MCF 10A (cell line): ENCODE data around the gene C12orf75. TPM values are rescaled to one million over a fixed set of nuclear protein-coding genes. Genes with fewer than 3 reads are reported as not detected.

ENCODE experiments used
- BruUV-seq: library from RNA; stranded (reverse); fragments of 400-500 nt; replicated peaks from 2 replicates; lab custom pipeline; 2021; lab: Mats Ljungman, UMichigan
- CTCF ChIA-PET: fragments of 300-600 bp; sonication (Branson Sonifier 250); formaldehyde crosslinking; extraction: SDS; loops from one replicate; lab custom pipeline; 2021; ENCODE audit warnings: antibody characterized with exemption, inconsistent platforms; lab: Yijun Ruan, JAX
- POLR2A ChIA-PET: fragments of 300-600, 350-650 bp; sonication (Branson Sonifier 250); formaldehyde crosslinking; extraction: SDS; loops from one replicate; lab custom pipeline; 2020; ENCODE audit warnings: antibody characterized with exemption, inconsistent platforms; lab: Yijun Ruan, JAX
- DNase-seq: peaks from one replicate; pipeline ENCODE4 v3.0.0-alpha.2; 2018; ENCODE audit not compliant: unreplicated experiment
- H3K27ac Mint-ChIP-seq: one replicate; pipeline ENCODE4 v1.8.0; 2022; ENCODE audit warnings: mild to moderate bottlenecking, low read depth, mixed read lengths; ENCODE audit not compliant: unreplicated experiment
- H3K27me3 Mint-ChIP-seq: one replicate; pipeline ENCODE4 v1.8.0; 2022; ENCODE audit warnings: mixed read lengths; ENCODE audit not compliant: insufficient read depth, unreplicated experiment
- H3K36me3 Mint-ChIP-seq: one replicate; pipeline ENCODE4 v1.8.0; 2022; ENCODE audit warnings: mild to moderate bottlenecking, moderate library complexity, mixed read lengths; ENCODE audit not compliant: insufficient read depth, unreplicated experiment
- H3K4me1 Mint-ChIP-seq: one replicate; pipeline ENCODE4 v1.8.0; 2022; ENCODE audit warnings: mixed read lengths; ENCODE audit not compliant: insufficient read depth, unreplicated experiment
- H3K4me3 Mint-ChIP-seq: one replicate; pipeline ENCODE4 v1.8.0; 2022; ENCODE audit warnings: mild to moderate bottlenecking, moderate library complexity, mixed read lengths; ENCODE audit not compliant: unreplicated experiment
- H3K9me3 Mint-ChIP-seq: one replicate; pipeline ENCODE4 v1.8.0; 2022; ENCODE audit warnings: mixed read lengths; ENCODE audit not compliant: unreplicated experiment
- intact Hi-C: fragments of 100-400 bp; cut with micrococcal nuclease; formaldehyde crosslinking; loops from 2 replicates; pipeline ENCODE4 v1.14.1; 2022
- total RNA-seq: library from RNA; stranded (reverse); gene quantifications from 2 replicates; pipeline ENCODE4 v1.2.3, GENCODE V29; 2022
- TF ChIP-seq, protein P1 (sequence below): fragments of 200-600 bp; IDR thresholded peaks from one replicate; pipeline ENCODE4 v1.8.0; 2022; ENCODE audit warnings: antibody characterized with exemption, mild to moderate bottlenecking; ENCODE audit not compliant: unreplicated experiment

Gene C12orf75
- total RNA-seq, 1 experiment from 2014 or later: 53.6 TPM

DNA sequence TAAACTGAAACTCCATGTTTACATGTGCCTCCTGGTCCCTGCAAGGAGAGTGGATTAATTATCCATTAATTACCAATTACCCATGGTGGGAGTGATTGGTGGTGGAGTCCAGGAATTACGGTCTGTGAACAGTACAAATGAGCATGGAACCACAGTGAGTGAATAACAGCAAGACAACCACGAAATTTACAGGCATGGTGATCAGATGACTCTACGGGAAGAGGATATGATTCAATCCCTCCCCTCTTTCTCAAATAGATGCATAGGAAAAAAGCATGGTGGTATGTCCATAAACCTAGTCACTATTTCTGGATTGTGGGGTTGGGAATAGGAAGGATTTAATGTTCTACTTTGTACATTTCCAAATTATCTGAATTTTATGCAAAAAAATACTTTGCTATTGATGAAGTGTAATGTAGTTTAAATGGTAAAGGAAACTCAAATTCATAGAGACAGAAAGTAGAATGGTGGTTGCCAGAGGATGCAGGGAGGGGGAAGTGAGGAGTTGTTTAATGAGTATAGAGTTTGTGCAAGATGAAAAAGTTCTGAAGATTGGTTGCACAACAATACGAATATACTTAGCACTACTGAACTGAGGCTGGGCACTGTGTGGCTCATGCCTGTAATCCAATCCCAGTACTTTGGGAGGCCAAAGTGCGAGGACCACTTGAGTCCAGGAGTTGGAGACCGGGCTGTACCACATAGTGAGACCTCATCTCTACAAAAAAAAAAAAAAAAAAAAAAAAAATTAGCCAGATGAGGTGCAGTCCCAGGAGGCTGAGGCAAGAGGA, 41.2 kb upstream of the C12orf75 start:
- TF ChIP-seq, protein P1, sequence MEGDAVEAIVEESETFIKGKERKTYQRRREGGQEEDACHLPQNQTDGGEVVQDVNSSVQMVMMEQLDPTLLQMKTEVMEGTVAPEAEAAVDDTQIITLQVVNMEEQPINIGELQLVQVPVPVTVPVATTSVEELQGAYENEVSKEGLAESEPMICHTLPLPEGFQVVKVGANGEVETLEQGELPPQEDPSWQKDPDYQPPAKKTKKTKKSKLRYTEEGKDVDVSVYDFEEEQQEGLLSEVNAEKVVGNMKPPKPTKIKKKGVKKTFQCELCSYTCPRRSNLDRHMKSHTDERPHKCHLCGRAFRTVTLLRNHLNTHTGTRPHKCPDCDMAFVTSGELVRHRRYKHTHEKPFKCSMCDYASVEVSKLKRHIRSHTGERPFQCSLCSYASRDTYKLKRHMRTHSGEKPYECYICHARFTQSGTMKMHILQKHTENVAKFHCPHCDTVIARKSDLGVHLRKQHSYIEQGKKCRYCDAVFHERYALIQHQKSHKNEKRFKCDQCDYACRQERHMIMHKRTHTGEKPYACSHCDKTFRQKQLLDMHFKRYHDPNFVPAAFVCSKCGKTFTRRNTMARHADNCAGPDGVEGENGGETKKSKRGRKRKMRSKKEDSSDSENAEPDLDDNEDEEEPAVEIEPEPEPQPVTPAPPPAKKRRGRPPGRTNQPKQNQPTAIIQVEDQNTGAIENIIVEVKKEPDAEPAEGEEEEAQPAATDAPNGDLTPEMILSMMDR: no peak
- Mint-ChIP-seq H3K4me3 (no peak overlapping the region), H3K4me1 (no peaks in the 10 kb centered on the region), H3K9me3 (no peaks in the 10 kb centered on the region), H3K36me3 (no peaks in the 10 kb centered on the region), H3K27me3 (peaks cover 4% of the 10 kb centered on the region), H3K27ac (no peak overlapping the region)
- intact Hi-C loops: no loop called here
- ChIA-PET CTCF (no interaction called here), POLR2A (interaction anchor here (0.6 to 1.8 kb wide), 2 partner anchors 16 to 44 kb away, joined by 4 read pairs; no protein-coding TSS in a partner anchor)
- DNase-seq: no peak
- no TSS peak for BruUV-seq

- intact Hi-C loops: no loop called here
- H3K9me3 Mint-ChIP-seq: no peaks in the 10 kb centered on the region
- H3K27ac Mint-ChIP-seq: no peak overlapping the region
- DNase-seq: no peak
- ChIA-PET CTCF (no interaction called here), POLR2A (no interaction called here)
- no peaks in the 10 kb centered on the region for H3K4me1 Mint-ChIP-seq
- H3K27me3 Mint-ChIP-seq: no peaks in the 10 kb centered on the region
- H3K4me3 Mint-ChIP-seq: no peak overlapping the region
- TF ChIP-seq, protein P1: no peak
- BruUV-seq: no TSS peak
- H3K36me3 Mint-ChIP-seq: no peaks in the 10 kb centered on the region
Observed at GRCh38 chr12:105291531-105291930, 39.0 kb upstream of the C12orf75 start.

DNA sequence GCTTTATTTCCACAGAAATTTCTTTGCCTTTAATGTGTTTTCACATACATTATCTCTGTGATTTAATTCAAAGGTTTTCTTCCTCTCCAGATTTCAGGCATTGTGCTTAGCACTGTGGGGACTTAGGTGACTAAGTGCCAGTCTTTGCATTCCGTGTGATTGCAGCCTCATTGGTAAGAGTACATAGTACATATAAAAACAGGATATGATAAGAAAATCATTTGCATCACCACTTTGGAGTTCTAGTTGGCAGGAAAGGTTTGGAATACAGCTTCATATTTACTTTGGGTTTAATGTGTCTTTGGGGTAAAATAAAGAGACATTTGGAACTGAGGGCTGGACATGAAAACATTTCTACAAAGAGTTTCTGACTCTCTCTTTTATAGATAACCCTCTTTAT, 37.8 kb upstream of the C12orf75 start:
- H3K4me3 Mint-ChIP-seq: no peak overlapping the region
- no peaks in the 10 kb centered on the region for H3K27me3 Mint-ChIP-seq
- H3K36me3 Mint-ChIP-seq: no peaks in the 10 kb centered on the region
- no peak overlapping the region for H3K27ac Mint-ChIP-seq
- DNase-seq: no peak
- ChIA-PET POLR2A (interaction anchor here (0.9 to 1.5 kb wide), 4 partner anchors 11 to 18 kb away, joined by 3 to 5 read pairs (median 4); no protein-coding TSS in a partner anchor), CTCF (interaction anchor here (0.6 kb wide), 2 partner anchors 555 to 1752 kb away, joined by 3 read pairs; no protein-coding TSS in a partner anchor)
- H3K9me3 Mint-ChIP-seq: peaks cover 2% of the 10 kb centered on the region
- no peaks in the 10 kb centered on the region for H3K4me1 Mint-ChIP-seq
- intact Hi-C loops: no loop called here
- no TSS peak for BruUV-seq
- TF ChIP-seq, protein P1: no peak

- no peak overlapping the region for H3K4me3 Mint-ChIP-seq
- POLR2A ChIA-PET: interaction anchor here (0.9 to 1.5 kb wide), 3 partner anchors 11 to 18 kb away, joined by 3 to 5 read pairs (median 4); no protein-coding TSS in a partner anchor
- no peaks in the 10 kb centered on the region for H3K4me1 Mint-ChIP-seq
- no peaks in the 10 kb centered on the region for H3K27me3 Mint-ChIP-seq
- peaks cover 7% of the 10 kb centered on the region for H3K9me3 Mint-ChIP-seq
- no peaks in the 10 kb centered on the region for H3K36me3 Mint-ChIP-seq
- TF ChIP-seq, protein P1: no peak
- intact Hi-C loops: no loop called here
- CTCF ChIA-PET: interaction anchor here (0.6 to 0.7 kb wide), 3 partner anchors 92 to 1752 kb away, joined by 3 read pairs; no protein-coding TSS in a partner anchor
- no peak overlapping the region for H3K27ac Mint-ChIP-seq
- BruUV-seq: no TSS peak
- no peak for DNase-seq
Observed at GRCh38 chr12:105293187-105293586, 37.3 kb upstream of the C12orf75 start.
